ENCODE measurements around the gene RAB26. TPM values are rescaled to one million over a fixed set of nuclear protein-coding genes. Genes with fewer than 3 reads are reported as not detected.

The RAB26 gene
- polyA plus RNA-seq, 1 experiment: 0.67 TPM

GRCh38 chr16:2143878-2144485 is 4.4 kb upstream of the RAB26 start:
- no peak for DNase-seq (ENCODE audit: low read depth)
- H3K4me3 ChIP-seq (ENCODE audit: low read depth, low read length): no peak overlapping the region
- TF ChIP-seq CTCF (IDR thresholded peaks at IDR 0.05; ENCODE audit: insufficient read depth, low read depth, low read length): no peak
- ChIA-PET POLR2A (interaction anchor here (0.6 kb wide), 1 partner anchor 10 kb away, joined by 4 read pairs; no protein-coding TSS in a partner anchor), CTCF (interaction anchor here (1.2 to 1.8 kb wide), 3 partner anchors 120 to 140 kb away, joined by 5 to 9 read pairs (median 5); no protein-coding TSS in a partner anchor)
- H3K27me3 ChIP-seq (ENCODE audit: control insufficient read depth, insufficient read depth, low read length): no peaks in the 10 kb centered on the region
- no peaks in the 10 kb centered on the region for H3K36me3 ChIP-seq (ENCODE audit: control insufficient read depth, insufficient read depth, low read length)

DNA sequence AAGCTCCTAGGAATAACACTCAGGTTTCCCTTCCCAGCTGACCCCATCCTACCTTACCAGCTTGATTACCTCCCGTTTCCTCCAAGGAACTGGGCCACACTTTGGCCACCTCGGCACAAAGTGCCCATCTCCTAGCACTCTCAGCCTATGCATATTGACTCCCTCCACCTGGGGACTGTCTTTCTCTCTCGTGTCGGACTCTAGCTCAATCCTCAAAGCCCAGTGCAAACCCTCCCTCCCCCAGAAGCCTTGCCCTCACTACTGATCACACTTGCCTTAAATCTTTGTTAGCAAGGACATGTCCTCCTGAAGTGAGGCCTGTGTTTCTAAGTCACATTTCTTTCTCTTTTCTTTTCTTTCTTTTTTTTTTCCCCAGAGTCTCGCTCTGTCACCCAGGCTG is 2.6 kb upstream of the RAB26 start:
- POLR2A ChIA-PET: no interaction called here
- H3K4me3 ChIP-seq (ENCODE audit: low read depth, low read length): no peak overlapping the region

GRCh38 chr16:2147378-2147777 is 1.0 kb upstream of the RAB26 start:
- Histone ChIP-seq H3K27me3 (ENCODE audit: control insufficient read depth, insufficient read depth, low read length) (no peaks in the 10 kb centered on the region), H3K4me3 (ENCODE audit: low read depth, low read length) (no peak overlapping the region), H3K36me3 (ENCODE audit: control insufficient read depth, insufficient read depth, low read length) (peaks cover 5% of the 10 kb centered on the region)
- TF ChIP-seq CTCF (IDR thresholded peaks at IDR 0.05; ENCODE audit: insufficient read depth, low read depth, low read length): no peak
- ChIA-PET CTCF (interaction anchor here (0.7 to 2.1 kb wide), 6 partner anchors 7 to 204 kb away, joined by 3 to 14 read pairs (median 4); partner anchors contain the start of genes MSRB1 and TRAF7), POLR2A (interaction anchor here (1.3 kb wide), 1 partner anchor 9 kb away, joined by 4 read pairs; no protein-coding TSS in a partner anchor)
- no peak for DNase-seq (ENCODE audit: low read depth)

More for the DNA sequence above, 2.6 kb upstream of the RAB26 start:
- H3K27me3 ChIP-seq (ENCODE audit: control insufficient read depth, insufficient read depth, low read length): no peaks in the 10 kb centered on the region
- no peak for TF ChIP-seq CTCF (IDR thresholded peaks at IDR 0.05; ENCODE audit: insufficient read depth, low read depth, low read length)
- no peaks in the 10 kb centered on the region for H3K36me3 ChIP-seq (ENCODE audit: control insufficient read depth, insufficient read depth, low read length)
- CTCF ChIA-PET: interaction anchor here (0.9 to 2.1 kb wide), 3 partner anchors 9 to 122 kb away, joined by 3 to 14 read pairs (median 4); partner anchors contain the start of gene TRAF7
- no peak for DNase-seq (ENCODE audit: low read depth)

- H3K27me3 ChIP-seq (ENCODE audit: control insufficient read depth, insufficient read depth, low read length): no peaks in the 10 kb centered on the region
- DNase-seq (ENCODE audit: low read depth): no peak
- ChIA-PET CTCF (interaction anchor here (1.1 to 1.5 kb wide), 2 partner anchors 27 to 352 kb away, joined by 3 read pairs; no protein-coding TSS in a partner anchor), POLR2A (no interaction called here)
- peak overlapping the region; percentile 38 for H3K4me3 ChIP-seq (ENCODE audit: low read depth, low read length)
- H3K36me3 ChIP-seq (ENCODE audit: control insufficient read depth, insufficient read depth, low read length): peaks cover 18% of the 10 kb centered on the region
- no peak for TF ChIP-seq CTCF (IDR thresholded peaks at IDR 0.05; ENCODE audit: insufficient read depth, low read depth, low read length)
Observed at GRCh38 chr16:2148714-2149629, 547 bp downstream of the RAB26 start.
